Measurements from ENCODE around the gene VOPP1. TPM values are rescaled to one million over a fixed set of nuclear protein-coding genes. Genes with fewer than 3 reads are reported as not detected.
A peak's percentile ranks its signal among the peaks of the same experiment; 100 is the strongest.

The VOPP1 gene
- total RNA-seq, 1 experiment from 2014 or later: 63.9 TPM

DNA sequence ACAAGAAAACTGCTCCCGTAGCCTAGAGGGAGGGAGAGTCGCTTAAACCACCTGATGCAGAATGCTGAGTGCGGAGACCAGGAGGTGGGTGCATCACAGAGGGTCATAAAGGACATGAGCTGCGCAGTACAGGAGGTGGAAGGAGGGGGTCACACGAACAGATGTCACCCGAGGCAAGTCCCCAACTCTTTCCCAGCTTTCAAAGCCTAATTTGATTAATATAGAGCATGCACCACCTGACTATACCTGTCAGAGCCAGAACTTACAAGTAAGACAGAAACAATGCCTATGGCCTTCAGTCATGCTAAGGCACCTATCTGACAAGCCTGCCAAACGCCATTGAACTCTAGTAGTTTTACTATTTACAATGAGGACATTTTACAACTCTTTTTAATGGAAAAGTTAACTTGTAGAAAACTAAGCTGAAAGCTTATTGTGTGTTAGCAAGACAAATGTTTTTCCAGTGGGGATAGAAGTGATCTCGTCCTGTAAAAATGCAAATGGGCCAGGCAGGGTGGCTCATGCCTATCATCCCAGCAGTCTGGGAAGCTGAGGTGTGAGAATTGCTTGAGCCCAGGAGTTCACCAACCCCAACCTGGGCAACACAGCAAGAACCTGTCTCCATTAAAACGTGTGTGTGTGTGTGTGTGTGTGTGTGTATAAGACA is 1.1 kb upstream of the VOPP1 start:
- CTCF ChIA-PET: interaction anchor here (0.9 kb wide), 1 partner anchor 12 kb away, joined by 3 read pairs; no protein-coding TSS in a partner anchor
- ATAC-seq (peak; percentile 17), DNase-seq (ENCODE audit: low spot score) (no peak)
- Mint-ChIP-seq H3K27me3 (ENCODE audit: low read depth) (peaks cover 19% of the 10 kb centered on the region), H3K36me3 (no peaks in the 10 kb centered on the region), H3K4me1 (peaks cover 44% of the 10 kb centered on the region), H3K9me3 (no peaks in the 10 kb centered on the region), H3K4me3 (peak overlapping the region; percentile 81), H3K27ac (peak overlapping the region; percentile 52; the same call in 1 of the 2 replicates)
- POLR2A ChIA-PET: no interaction called here
- TF ChIP-seq ZNF121 (CRISPR knock-in tag; IDR thresholded peaks at IDR 0.05) (0 out of 2 replicates have a peak, but pooled peaks have one; percentile 24), ERG (CRISPR knock-in tag; IDR thresholded peaks at IDR 0.05) (no peak)

DNA sequence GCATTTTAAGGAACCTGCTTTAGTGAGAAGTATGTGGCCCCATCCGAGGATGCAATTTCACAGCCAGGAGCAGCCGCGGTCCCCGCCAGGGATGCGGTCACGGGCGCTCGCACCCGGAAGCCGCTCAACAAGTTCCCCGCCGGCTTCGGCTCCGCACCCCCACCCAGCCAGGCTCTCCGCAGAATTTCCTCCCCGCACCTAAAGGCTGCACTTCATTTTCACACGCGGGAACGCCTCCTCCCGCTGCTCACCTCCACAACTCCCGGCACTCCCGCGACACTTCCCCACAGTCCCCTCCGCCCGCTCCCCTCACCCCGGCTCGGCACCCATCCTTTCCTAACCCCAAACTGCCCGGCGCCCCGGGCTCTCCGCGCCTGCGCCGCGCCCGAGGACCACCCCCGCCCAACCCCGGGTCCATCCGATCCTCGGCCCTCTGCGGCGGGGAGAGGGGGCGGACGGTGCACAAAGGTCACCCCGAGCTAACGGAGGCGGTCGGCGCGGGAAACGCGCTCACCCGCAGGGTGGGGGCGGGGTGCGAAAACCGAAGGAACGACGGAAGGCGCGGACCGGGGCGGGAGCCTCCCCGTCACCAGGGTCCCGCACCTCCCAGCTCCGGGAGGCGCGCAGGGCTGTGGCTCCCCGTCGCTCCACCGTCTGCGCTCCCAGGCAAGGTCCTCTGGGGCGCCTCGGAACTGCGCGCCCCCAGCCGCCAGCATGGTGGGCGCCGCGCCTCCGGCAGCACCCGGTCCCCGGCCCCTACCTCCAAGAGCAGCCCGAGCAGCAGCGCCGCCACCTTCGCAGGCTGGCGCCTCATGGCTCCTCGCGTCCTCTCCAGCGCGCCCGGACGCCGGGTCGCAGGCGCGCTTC is 558 bp downstream of the VOPP1 start:
- ChIA-PET POLR2A (no interaction called here), CTCF (interaction anchor here (1.4 kb wide), 1 partner anchor 22 kb away, joined by 5 read pairs; no protein-coding TSS in a partner anchor)
- Mint-ChIP-seq H3K36me3 (no peaks in the 10 kb centered on the region), H3K4me1 (peaks cover 60% of the 10 kb centered on the region), H3K9me3 (no peaks in the 10 kb centered on the region), H3K4me3 (peak overlapping the region; percentile 91), H3K27me3 (ENCODE audit: low read depth) (peaks cover 19% of the 10 kb centered on the region), H3K27ac (no peak overlapping the region)
- ATAC-seq (peak; percentile 20), DNase-seq (ENCODE audit: low spot score) (peak; percentile 57)
- TF ChIP-seq ZNF232 (CRISPR knock-in tag; IDR thresholded peaks at IDR 0.05) (0 out of 2 replicates have a peak, but pooled peaks have one; percentile 28), AR (CRISPR knock-in tag; IDR thresholded peaks at IDR 0.05) (no peak), FOXP1 (CRISPR knock-in tag; IDR thresholded peaks at IDR 0.05; ENCODE audit: borderline replicate concordance) (0 out of 2 replicates have a peak, but pooled peaks have one; percentile 28), TCF7 (CRISPR knock-in tag; IDR thresholded peaks at IDR 0.05; ENCODE audit: low read depth) (0 out of 2 replicates have a peak, but pooled peaks have one; percentile 16), EMX1 (CRISPR knock-in tag; IDR thresholded peaks at IDR 0.05) (no peak), ARID4B (CRISPR knock-in tag; IDR thresholded peaks at IDR 0.05; ENCODE audit: borderline replicate concordance) (0 out of 2 replicates have a peak, but pooled peaks have one; percentile 49), TP53 (CRISPR knock-in tag; IDR thresholded peaks at IDR 0.05) (no peak), KAT7 (CRISPR knock-in tag; IDR thresholded peaks at IDR 0.05; ENCODE audit: borderline replicate concordance) (peak; percentile 89; the same call in 1 of the 2 replicates), E2F1 (CRISPR knock-in tag; IDR thresholded peaks at IDR 0.05) (0 out of 2 replicates have a peak, but pooled peaks have one; percentile 21)
- TF ChIP-seq, protein P1, sequence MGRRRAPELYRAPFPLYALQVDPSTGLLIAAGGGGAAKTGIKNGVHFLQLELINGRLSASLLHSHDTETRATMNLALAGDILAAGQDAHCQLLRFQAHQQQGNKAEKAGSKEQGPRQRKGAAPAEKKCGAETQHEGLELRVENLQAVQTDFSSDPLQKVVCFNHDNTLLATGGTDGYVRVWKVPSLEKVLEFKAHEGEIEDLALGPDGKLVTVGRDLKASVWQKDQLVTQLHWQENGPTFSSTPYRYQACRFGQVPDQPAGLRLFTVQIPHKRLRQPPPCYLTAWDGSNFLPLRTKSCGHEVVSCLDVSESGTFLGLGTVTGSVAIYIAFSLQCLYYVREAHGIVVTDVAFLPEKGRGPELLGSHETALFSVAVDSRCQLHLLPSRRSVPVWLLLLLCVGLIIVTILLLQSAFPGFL (CRISPR knock-in tag; IDR thresholded peaks at IDR 0.05; ENCODE audit: borderline replicate concordance): 0 out of 2 replicates have a peak, but pooled peaks have one; percentile 33
- TF ChIP-seq, protein P2, sequence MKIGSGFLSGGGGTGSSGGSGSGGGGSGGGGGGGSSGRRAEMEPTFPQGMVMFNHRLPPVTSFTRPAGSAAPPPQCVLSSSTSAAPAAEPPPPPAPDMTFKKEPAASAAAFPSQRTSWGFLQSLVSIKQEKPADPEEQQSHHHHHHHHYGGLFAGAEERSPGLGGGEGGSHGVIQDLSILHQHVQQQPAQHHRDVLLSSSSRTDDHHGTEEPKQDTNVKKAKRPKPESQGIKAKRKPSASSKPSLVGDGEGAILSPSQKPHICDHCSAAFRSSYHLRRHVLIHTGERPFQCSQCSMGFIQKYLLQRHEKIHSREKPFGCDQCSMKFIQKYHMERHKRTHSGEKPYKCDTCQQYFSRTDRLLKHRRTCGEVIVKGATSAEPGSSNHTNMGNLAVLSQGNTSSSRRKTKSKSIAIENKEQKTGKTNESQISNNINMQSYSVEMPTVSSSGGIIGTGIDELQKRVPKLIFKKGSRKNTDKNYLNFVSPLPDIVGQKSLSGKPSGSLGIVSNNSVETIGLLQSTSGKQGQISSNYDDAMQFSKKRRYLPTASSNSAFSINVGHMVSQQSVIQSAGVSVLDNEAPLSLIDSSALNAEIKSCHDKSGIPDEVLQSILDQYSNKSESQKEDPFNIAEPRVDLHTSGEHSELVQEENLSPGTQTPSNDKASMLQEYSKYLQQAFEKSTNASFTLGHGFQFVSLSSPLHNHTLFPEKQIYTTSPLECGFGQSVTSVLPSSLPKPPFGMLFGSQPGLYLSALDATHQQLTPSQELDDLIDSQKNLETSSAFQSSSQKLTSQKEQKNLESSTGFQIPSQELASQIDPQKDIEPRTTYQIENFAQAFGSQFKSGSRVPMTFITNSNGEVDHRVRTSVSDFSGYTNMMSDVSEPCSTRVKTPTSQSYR (CRISPR knock-in tag; IDR thresholded peaks at IDR 0.05): peak; percentile 53; the same call in 1 of the 2 replicates
- TF ChIP-seq, protein P3, sequence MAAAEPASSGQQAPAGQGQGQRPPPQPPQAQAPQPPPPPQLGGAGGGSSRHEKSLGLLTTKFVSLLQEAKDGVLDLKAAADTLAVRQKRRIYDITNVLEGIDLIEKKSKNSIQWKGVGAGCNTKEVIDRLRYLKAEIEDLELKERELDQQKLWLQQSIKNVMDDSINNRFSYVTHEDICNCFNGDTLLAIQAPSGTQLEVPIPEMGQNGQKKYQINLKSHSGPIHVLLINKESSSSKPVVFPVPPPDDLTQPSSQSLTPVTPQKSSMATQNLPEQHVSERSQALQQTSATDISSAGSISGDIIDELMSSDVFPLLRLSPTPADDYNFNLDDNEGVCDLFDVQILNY (CRISPR knock-in tag; IDR thresholded peaks at IDR 0.05): peak; percentile 85; the same call in 1 of the 2 replicates

Data from WTC11 (cell line).